Bronchial epithelial cell (primary cell): ENCODE results near the gene ECSIT. TPM values are rescaled to one million over a fixed set of nuclear protein-coding genes. Genes with fewer than 3 reads are reported as not detected.

ENCODE experiments used
- DNase-seq: peaks from one replicate; pipeline ENCODE4 v3.0.0-alpha.2; 2010; ENCODE audit warnings: low read depth
- FAIRE-seq: peaks from 2 replicates; lab custom pipeline; 2011; peaks lifted over from hg19 to GRCh38; lab: Jason Lieb, UNC
- H3K27me3 ChIP-seq: 2 replicates; pipeline ENCODE4 v1.5.1; 2011; ENCODE audit warnings: low read length; ENCODE audit not compliant: control insufficient read depth, insufficient read depth
- H3K36me3 ChIP-seq: 2 replicates; pipeline ENCODE4 v1.5.1; 2011; ENCODE audit warnings: low read length; ENCODE audit not compliant: control insufficient read depth, insufficient read depth
- H3K4me3 ChIP-seq: 2 replicates; pipeline ENCODE4 v1.5.1; 2011; ENCODE audit warnings: mild to moderate bottlenecking, low read depth, low read length, control low read depth
- CTCF ChIP-seq: IDR thresholded peaks from 2 replicates; pipeline ENCODE4 v1.5.1; 2011; ENCODE audit warnings: mild to moderate bottlenecking, moderate library complexity, low read length, control low read depth, inconsistent platforms; ENCODE audit not compliant: insufficient read depth, severe bottlenecking
- total RNA-seq: library from RNA; depleted of rRNA; stranded (reverse); fragments of >200 nt; gene quantifications from 2 replicates; pipeline ENCODE4 v1.2.1, GENCODE V29; 2014

The ECSIT gene
- total RNA-seq, 1 donor from 2014 or later, result 57.4 TPM

- DNase-seq (no peak), FAIRE-seq (no peak)
- TF ChIP-seq CTCF, result no peak
- no peaks in the 10 kb centered on the region for H3K36me3 ChIP-seq
- no peaks in the 10 kb centered on the region for H3K27me3 ChIP-seq
- no peak overlapping the region for H3K4me3 ChIP-seq
These were observed 22.0 kb downstream of the ECSIT start for GRCh38 chr19:11506967-11507366.

- Histone ChIP-seq H3K27me3 (no peaks in the 10 kb centered on the region), H3K36me3 (no peaks in the 10 kb centered on the region), H3K4me3 (peak overlapping the region; percentile 71)
- TF ChIP-seq CTCF, result no peak
- FAIRE-seq (no peak), DNase-seq (no peak)
These were observed 22.8 kb downstream of the ECSIT start for GRCh38 chr19:11506101-11506555.

- no peak for FAIRE-seq
- TF ChIP-seq CTCF, result no peak
- peak; percentile 75 for DNase-seq
- H3K4me3 ChIP-seq, result peak within 1 kb of the TSS; percentile 71
- no peaks in the 10 kb centered on the region for H3K36me3 ChIP-seq
- H3K27me3 ChIP-seq, result no peaks in the 10 kb centered on the region
These were observed 23.3 kb downstream of the ECSIT start, which contains the start of gene ZNF653 for GRCh38 chr19:11505504-11506100. Gene ZNF653, minus strand, starts transcription at chr19:11505839. Its CDS starts 53 bp downstream, at chr19:11505786.

GRCh38 chr19:11505032-11505503 is 23.9 kb downstream of the ECSIT start:
- no peaks in the 10 kb centered on the region for H3K36me3 ChIP-seq
- H3K4me3 ChIP-seq, result peak overlapping the region; percentile 71
- TF ChIP-seq CTCF, result no peak
- no peaks in the 10 kb centered on the region for H3K27me3 ChIP-seq
- FAIRE-seq (no peak), DNase-seq (peak; percentile 87)

GRCh38 chr19:11504502-11505031 is 24.4 kb downstream of the ECSIT start:
- Histone ChIP-seq H3K36me3 (no peaks in the 10 kb centered on the region), H3K4me3 (peak overlapping the region; percentile 71), H3K27me3 (no peaks in the 10 kb centered on the region)
- no peak for DNase-seq
- TF ChIP-seq CTCF, result no peak
- FAIRE-seq, result no peak
